Dedifferentiated amniotic fluid mesenchymal stem cell (primary cell): ENCODE data around the gene ATRN.
"Not testable (repeated sequence)": the region's sequence is repeated elsewhere in the genome, so short reads cannot be mapped to it uniquely, and the experiment has no call there.

Experiments used
- DNase-seq: peaks from one replicate; pipeline ENCODE4 v3.0.0-alpha.2; 2016; ENCODE audit errors: extremely low spot score

Gene ATRN

DNA sequence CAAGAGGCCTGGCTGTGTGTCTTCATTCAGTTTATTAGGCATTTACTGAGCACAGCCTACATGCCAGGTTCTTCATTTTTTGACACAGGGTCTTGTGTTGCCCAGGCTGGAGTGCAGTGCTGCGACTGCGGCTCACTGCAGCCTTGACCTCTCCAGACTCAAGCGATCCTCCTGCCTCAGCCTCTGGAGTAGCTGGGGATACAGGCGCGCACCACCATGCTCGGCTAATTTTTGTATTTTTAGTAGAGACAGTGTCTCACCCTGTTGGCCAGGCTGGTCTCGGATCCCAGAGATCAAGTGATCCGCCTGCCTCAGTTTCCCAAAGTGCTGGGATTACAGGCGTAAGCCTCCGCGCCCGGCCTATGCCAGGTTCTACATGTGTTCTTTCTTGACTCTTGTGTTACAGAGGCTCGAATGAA lies 601 bp upstream of the ATRN start:
- no peak for DNase-seq

- no peak for DNase-seq
Observed at GRCh38 chr20:3471397-3472021, 691 bp downstream of the ATRN start.

DNA sequence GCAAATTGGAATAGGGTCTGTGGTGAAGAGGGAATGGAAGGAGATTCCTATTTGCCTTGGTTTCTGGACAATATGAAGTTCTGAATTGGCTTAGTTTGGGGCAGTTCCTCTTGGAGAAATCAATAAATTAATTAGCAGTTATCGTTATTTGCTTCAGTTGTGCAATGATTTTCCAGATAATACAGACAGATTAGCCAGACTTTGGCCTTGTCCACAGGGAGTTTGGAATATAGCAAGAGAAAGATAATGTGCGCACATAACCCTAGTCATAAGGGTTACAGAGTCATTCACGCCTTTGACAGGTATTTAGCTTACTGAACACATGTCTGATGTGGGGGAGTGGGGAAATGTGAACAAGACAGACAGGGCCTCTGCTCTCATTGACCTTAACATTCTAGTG lies 1.3 kb downstream of the ATRN start:
- DNase-seq, result no peak

DNA sequence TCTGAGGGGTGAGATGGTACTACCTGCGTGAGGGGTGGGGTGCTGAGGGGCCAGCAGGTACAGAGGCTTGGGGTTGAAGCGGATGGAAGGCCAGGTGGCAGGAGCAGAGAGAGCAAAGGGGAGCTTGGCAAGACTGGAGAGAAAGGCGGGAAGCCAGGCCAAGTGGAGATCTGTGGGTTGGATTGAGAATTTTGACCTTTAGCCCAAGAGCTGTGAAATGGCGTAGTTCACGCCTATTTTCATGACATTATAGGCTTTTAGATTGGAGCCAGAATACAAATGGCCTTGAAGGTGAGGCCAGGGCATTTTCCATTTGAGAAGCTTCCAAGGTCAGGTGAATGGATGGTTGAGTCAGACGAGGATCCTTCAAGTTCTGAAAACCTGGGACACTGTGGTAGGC lies 2.5 kb downstream of the ATRN start:
- DNase-seq, result no peak

- no peak for DNase-seq
Observed at GRCh38 chr20:3473944-3474343, 3.1 kb downstream of the ATRN start.

DNA sequence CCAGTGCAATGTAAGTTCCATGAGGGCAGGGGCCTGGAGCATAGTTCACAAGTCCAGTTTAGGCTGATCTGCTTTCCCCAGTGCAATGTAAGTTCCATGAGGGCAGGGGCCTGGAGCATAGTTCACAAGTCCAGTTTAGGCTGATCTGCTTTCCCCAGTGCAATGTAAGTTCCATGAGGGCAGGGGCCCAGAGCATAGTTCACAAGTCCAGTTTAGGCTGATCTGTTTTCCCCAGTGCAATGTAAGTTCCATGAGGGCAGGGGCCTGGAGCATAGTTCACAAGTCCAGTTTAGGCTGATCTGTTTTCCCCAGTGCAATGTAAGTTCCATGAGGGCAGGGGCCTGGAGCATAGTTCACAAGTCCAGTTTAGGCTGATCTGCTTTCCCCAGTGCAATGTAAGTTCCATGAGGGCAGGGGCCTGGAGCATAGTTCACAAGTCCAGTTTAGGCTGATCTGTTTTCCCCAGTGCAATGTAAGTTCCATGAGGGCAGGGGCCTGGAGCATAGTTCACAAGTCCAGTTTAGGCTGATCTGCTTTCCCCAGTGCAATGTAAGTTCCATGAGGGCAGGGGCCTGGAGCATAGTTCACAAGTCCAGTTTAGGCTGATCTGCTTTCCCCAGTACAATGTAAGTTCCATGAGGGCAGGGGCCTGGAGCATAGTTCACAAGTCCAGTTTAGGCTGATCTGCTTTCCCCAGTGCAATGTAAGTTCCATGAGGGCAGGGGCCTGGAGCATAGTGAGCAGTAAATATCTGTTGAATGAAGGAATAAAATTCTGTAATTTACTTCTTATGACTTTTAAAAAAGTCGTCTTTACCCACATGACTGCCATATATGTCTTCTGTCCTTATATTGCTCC lies 6.4 kb downstream of the ATRN start:
- not testable (repeated sequence) for DNase-seq

GRCh38 chr20:3477861-3478544 lies 7.2 kb downstream of the ATRN start:
- no peak for DNase-seq

- no peak for DNase-seq
Observed at GRCh38 chr20:3479025-3479424, 8.2 kb downstream of the ATRN start.

DNA sequence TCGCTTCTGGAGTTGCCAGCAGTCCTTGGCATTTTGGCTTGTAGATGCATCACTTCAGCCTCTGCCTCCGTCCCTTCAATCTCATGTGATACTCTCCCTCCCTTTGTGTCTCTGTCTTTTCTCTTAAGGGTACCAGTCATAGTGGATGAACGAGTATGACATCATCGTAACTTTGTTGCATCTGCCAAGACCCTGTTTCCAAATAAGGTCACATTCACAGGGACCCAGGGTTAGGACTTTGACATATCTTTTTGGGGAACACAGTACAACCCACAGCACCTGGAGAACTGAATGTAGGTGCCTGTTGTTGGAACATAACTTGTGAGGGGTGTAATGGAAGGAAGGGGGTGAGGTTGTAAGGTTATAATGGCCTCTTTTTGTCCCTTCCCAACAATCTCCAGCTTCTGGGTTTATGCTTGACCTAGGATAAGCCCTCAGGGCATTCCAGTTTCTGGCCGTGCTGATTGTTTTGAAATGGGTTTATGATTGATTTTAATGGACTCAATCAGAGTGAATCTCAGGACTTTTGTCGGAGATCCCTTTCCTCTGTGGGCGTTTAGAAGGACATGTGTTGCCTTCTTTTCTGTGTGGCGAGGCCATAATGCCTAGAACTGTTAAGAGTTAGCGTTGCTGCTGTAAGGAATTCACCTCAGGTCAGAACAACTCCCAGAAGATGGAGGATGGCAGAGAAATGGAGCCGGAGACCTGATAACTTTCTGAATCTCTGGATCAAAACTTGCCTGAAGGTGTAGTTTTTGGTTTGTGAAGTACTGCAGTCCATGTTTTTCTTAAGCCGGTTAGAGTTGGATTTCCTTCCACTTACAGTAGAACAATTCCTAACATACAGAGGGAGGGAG lies 9.2 kb downstream of the ATRN start:
- DNase-seq, result no peak

- DNase-seq, result no peak
Observed at GRCh38 chr20:3483309-3483708, 12.5 kb downstream of the ATRN start.

DNA sequence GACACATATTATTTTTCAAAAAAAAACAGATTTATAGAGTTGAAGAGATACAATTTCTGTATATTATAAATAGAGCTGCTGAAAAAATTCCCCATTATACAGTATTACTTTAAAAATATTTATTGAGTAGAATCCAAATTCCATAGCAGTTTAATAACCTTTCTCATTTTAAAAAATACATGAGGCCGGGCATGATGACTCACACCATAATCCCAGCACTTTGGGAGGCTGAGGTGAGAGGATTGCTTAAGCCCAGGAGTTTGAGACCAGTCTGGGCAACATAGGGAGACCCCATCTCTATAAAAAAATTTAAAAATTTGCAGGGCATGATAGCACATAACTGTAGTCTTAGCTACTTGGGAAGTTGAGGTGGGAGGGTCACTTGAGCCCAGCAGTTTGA lies 13.0 kb downstream of the ATRN start:
- no peak for DNase-seq

DNA sequence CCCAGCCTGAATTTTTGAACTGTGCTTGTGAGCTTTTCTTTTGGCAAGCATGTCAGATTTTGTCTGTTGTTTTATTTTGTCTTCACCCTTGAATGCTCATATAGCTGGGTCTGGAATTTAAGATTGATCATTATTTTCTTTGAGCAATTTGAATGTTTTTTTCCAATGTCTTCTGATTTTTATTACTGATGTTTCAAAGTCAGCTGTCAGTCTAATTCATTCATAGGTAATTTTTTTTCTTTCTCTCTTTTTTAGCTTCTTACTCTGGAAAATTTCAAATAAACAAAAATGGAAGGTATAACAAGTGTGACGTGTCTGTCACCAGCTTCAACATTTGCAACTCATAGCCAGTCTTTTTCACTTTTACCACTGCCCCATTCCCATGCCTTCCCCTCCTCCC lies 15.1 kb downstream of the ATRN start:
- DNase-seq, result no peak

GRCh38 chr20:3486850-3487249 lies 16.0 kb downstream of the ATRN start:
- no peak for DNase-seq

DNA sequence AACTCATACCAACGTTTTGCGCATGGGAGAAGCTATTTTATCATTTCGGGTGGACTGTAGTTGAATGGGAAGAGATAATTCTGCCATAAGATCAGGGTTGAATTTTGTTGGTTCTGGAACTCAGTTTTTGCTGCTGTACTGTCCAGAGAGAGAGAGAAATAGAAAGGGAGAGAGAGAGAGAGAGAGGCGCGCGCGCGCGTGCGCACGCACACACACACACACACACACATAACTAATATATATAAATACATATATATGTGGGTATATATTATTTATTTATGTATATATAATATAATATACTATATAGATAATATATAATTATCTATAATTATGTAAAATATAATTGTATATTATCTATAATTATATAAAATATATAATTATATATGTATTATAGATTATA lies 21.9 kb downstream of the ATRN start:
- no peak for DNase-seq

GRCh38 chr20:3494218-3494617 lies 23.4 kb downstream of the ATRN start:
- no peak for DNase-seq

DNA sequence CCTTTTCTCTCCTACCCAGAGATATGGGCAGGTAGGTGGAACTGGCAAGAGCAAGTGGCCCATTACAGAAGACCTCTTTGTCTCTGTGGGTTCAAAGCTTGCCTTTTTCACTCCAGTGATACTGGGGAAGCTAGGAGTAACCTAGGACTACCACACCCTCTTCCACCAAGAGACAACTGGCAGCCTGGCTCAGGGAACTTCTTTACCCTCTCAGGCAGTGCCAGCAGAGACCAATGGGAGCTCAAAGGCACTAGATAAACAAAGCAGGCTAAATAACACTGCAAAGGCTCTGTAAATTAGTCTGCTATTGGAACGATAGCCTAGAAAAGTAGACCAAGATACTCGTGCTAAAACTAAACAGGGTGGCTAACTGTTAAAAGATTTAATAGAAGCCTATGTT lies 32.1 kb downstream of the ATRN start:
- no peak for DNase-seq

DNA sequence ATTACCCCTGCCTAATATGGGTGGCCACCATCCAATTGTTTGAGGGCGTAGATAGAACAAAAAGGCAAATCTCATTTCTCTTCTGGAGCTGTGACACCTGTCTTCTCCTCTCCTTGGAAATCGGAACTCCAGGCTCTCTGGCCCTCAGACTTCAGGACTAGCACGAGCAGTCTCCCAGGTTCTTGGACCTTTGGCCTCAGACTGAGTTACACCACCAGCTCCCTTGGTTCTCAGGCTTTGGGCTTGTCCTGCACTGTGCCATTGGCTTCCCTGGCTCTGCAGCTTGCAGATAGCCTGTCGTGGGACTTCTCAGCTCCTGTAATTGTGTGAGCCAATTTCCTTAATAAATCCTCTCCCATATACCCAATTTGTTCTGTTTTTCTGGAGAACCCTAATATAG lies 34.3 kb downstream of the ATRN start:
- DNase-seq, result no peak

GRCh38 chr20:3509064-3509463 lies 38.2 kb downstream of the ATRN start:
- no peak for DNase-seq

DNA sequence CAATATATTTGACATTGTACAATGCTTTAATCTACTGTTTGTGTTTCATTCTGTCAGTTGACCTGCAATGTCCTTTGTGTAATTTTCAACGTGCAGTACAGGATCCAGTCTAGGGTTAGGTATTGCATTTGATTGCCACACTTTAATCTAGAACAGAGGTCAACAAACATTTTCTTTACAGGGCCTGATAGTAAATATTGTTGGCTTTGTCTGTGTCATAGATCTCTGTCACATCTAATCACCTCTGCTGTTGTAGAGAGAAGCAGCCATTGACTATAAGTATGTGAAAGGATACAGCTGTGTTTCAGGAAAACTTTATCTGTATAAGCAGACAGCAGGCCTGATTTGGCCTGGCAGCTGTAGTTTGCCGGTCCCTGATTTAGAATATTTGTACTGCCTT lies 39.3 kb downstream of the ATRN start:
- no peak for DNase-seq

- not testable (repeated sequence) for DNase-seq
Observed at GRCh38 chr20:3512239-3512638, 41.4 kb downstream of the ATRN start.

- DNase-seq, result no peak
Observed at GRCh38 chr20:3514012-3514642, 43.3 kb downstream of the ATRN start.
